ENCODE measurements around the gene ADGRG1. TPM values are rescaled to one million over a fixed set of nuclear protein-coding genes. Genes with fewer than 3 reads are reported as not detected.

ADGRG1 gene
- total and polyA plus RNA-seq, 7 donors = 5.0 to 36.3 (median 7.7) TPM

DNA sequence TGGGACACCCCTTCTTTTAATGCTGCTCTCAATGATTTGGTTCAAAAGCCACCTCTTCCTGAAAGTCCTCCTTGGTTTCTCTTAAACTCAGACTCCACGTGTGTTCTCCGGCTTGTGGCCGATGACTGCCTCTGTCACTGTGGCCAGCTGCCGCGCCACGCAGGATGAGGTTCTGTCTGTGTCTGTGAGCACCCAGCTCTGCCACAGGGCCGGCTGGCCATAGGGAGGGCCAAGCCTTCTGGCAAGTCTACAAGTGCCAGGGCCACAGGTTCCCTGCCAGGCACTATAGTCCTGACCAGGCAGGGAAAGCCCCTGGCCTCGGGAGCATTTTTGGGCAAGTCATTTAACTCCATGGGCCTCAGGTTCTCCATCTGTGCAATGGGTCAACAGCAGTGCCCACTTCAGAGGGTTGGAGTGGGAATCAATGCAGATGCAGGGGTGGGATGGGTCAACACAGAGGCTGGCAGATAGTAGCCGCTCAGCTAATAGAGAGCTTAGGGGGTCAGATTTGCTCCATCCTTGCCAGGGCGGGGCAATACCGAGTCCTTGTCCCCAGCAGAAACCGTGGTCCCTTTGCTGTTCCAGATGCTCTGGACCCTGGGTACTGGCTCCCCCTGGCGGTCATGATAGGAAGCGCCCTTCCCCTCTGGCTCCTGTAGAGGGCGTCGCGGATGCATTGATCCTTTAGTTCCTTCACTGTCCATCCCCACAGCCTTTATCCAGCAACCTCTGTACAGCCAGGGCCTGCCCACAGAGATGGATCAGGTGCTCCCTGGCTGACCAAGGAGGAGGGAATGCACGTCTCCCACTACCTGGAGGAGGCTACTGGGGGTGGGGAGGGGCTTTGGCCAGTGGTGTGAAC, 20.4 kb downstream of the ADGRG1 start:
- 44 to 45% methylated on average over 18 of the region's 18 CpGs for WGBS, 2 donors
- no peaks in the 10 kb centered on the region for H3K4me1 ChIP-seq
- intact Hi-C loops (cut with DNase I) = loop anchor here (2.0 to 5.0 kb wide), 2 partner anchors 58 to 72 kb away; no protein-coding TSS in a partner anchor
- H3K27ac ChIP-seq = peak overlapping the region in 1 of 4 donors; percentile 53
- no peak overlapping the region for H3K4me3 ChIP-seq
- peak; percentile 79 for DNase-seq
- no peak for TF ChIP-seq EP300 (IDR thresholded peaks at IDR 0.05)
- TF ChIP-seq, protein P1, sequence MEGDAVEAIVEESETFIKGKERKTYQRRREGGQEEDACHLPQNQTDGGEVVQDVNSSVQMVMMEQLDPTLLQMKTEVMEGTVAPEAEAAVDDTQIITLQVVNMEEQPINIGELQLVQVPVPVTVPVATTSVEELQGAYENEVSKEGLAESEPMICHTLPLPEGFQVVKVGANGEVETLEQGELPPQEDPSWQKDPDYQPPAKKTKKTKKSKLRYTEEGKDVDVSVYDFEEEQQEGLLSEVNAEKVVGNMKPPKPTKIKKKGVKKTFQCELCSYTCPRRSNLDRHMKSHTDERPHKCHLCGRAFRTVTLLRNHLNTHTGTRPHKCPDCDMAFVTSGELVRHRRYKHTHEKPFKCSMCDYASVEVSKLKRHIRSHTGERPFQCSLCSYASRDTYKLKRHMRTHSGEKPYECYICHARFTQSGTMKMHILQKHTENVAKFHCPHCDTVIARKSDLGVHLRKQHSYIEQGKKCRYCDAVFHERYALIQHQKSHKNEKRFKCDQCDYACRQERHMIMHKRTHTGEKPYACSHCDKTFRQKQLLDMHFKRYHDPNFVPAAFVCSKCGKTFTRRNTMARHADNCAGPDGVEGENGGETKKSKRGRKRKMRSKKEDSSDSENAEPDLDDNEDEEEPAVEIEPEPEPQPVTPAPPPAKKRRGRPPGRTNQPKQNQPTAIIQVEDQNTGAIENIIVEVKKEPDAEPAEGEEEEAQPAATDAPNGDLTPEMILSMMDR (IDR thresholded peaks at IDR 0.05) = peak; percentile 60 to 98 (median 93)
- TF ChIP-seq POLR2A (IDR thresholded peaks at IDR 0.05) = no peak
- TF ChIP-seq POLR2AphosphoS5 (IDR thresholded peaks at IDR 0.05) = no peak
- no peaks in the 10 kb centered on the region for H3K36me3 ChIP-seq
- peaks cover 0 to 10% (median 0%) of the 10 kb centered on the region in 3 donors for H3K27me3 ChIP-seq
- no peaks in the 10 kb centered on the region for H3K9me3 ChIP-seq

DNA sequence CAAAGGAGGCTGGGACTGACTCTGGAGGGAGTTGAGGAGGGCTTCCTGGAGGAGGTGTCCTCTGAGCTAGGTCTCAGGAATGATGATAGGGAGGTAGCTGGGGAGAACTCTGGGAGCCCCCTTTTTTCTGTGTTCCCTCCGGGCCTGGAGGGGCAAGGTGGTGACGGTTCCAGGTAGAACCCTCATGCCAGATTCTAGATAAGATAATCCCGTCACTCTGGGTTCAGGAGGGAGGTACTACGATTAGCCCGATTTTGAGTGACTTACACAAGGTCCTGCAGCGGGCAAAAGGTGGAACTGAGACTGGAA, 21.0 kb downstream of the ADGRG1 start:
- peaks cover 0 to 10% (median 0%) of the 10 kb centered on the region in 3 donors for H3K27me3 ChIP-seq
- 87% methylated on average over 6 of the region's 6 CpGs for WGBS, 2 donors
- intact Hi-C loops (cut with DNase I) = loop anchor here (2.0 to 5.0 kb wide), 2 partner anchors 59 to 72 kb away; no protein-coding TSS in a partner anchor
- H3K36me3 ChIP-seq = no peaks in the 10 kb centered on the region
- TF ChIP-seq POLR2AphosphoS5 (IDR thresholded peaks at IDR 0.05) = no peak
- TF ChIP-seq, protein P1 (IDR thresholded peaks at IDR 0.05) = no peak
- no peak for TF ChIP-seq POLR2A (IDR thresholded peaks at IDR 0.05)
- no peak for TF ChIP-seq EP300 (IDR thresholded peaks at IDR 0.05)
- H3K9me3 ChIP-seq = no peaks in the 10 kb centered on the region
- H3K27ac ChIP-seq = no peak overlapping the region
- H3K4me1 ChIP-seq = no peaks in the 10 kb centered on the region
- DNase-seq = no peak
- H3K4me3 ChIP-seq = no peak overlapping the region

DNA sequence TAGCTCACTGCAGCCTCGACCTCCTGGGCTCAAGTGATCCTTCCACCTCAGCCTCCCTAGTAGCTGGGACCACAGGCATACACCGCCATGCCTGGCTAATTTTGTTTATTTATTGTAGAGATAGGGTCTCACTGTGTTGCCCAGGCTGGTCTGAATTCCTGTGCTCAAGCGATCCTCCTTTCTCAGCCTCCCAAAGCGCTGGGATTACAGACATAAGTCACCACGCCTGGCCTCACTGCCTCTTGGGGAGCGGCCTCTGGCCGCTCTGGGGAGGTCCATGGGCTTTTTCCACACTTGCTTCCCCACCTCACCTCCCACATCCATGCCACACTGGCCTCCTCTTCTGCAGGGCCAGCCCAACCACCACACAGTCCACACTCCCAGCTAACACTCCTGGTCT, 21.4 kb downstream of the ADGRG1 start:
- no peaks in the 10 kb centered on the region for H3K4me1 ChIP-seq
- H3K36me3 ChIP-seq = no peaks in the 10 kb centered on the region
- intact Hi-C loops (cut with DNase I) = loop anchor here (2.0 to 5.0 kb wide), 2 partner anchors 59 to 73 kb away; no protein-coding TSS in a partner anchor
- H3K9me3 ChIP-seq = no peaks in the 10 kb centered on the region
- WGBS, 2 donors = 90 to 93% methylated on average over 7 of the region's 7 CpGs
- no peak overlapping the region for H3K4me3 ChIP-seq
- no peak overlapping the region for H3K27ac ChIP-seq
- DNase-seq = no peak
- TF ChIP-seq EP300 (IDR thresholded peaks at IDR 0.05) (no peak), POLR2A (IDR thresholded peaks at IDR 0.05) (no peak), POLR2AphosphoS5 (IDR thresholded peaks at IDR 0.05) (no peak)
- TF ChIP-seq, protein P1 (IDR thresholded peaks at IDR 0.05) = no peak
- peaks cover 0 to 10% (median 0%) of the 10 kb centered on the region in 3 donors for H3K27me3 ChIP-seq

DNA sequence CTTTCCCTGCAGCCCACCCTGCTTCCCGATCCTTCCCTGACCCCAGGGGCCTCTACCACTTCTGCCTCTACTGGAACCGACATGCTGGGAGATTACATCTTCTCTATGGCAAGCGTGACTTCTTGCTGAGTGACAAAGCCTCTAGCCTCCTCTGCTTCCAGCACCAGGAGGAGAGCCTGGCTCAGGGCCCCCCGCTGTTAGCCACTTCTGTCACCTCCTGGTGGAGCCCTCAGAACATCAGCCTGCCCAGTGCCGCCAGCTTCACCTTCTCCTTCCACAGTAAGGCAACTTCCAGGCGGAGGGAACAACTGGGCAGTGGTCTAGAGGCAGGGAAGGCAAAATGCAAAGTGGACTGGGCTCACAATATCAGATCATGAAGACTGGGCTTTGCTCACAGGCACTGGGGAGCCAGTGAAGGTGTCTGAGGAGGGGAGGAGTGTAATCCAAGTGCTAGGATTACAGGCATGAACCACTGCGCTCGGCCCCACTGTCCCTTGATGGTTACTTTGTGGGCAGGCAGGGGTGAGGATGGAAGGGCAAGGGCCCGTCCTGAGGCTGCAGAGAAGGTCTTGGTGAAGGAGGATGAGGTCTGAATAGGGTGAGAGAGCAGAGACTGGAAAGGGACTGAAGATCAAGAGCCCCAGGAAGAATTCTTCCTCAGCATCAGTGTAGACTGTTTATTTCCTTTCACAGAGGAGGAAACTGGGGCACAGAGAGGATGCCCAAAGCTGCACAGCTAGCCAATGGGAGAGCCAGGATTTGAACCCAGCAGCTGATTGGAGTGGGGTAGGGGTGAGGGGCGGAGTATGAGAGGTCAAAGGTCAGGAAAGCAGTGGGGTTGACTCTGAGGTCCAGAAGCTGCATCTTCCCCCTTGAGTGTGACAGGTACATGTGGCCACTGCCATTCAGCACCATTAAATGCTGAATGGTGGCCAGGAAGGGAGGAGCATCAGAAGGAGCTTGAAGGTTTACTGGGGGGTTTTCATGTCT, 23.2 kb downstream of the ADGRG1 start:
- Histone ChIP-seq H3K27ac (no peak overlapping the region), H3K9me3 (no peaks in the 10 kb centered on the region), H3K4me1 (no peaks in the 10 kb centered on the region), H3K4me3 (no peak overlapping the region), H3K36me3 (no peaks in the 10 kb centered on the region), H3K27me3 (peaks cover 0 to 10% (median 0%) of the 10 kb centered on the region in 3 donors)
- TF ChIP-seq POLR2AphosphoS5 (IDR thresholded peaks at IDR 0.05) = no peak
- TF ChIP-seq POLR2A (IDR thresholded peaks at IDR 0.05) = no peak
- TF ChIP-seq, protein P1 (IDR thresholded peaks at IDR 0.05) = no peak
- no peak for TF ChIP-seq EP300 (IDR thresholded peaks at IDR 0.05)
- no peak for DNase-seq
- 87 to 91% methylated on average over 10 of the region's 10 CpGs for WGBS, 2 donors
- intact Hi-C loops (cut with DNase I) = no loop called here
